MCF 10A (cell line): ENCODE measurements around the gene PP2D1. TPM values are rescaled to one million over a fixed set of nuclear protein-coding genes. Genes with fewer than 3 reads are reported as not detected.
"Not testable (repeated sequence)": the region's sequence is repeated elsewhere in the genome, so short reads cannot be mapped to it uniquely, and the experiment has no call there.

Experiments used
- BruUV-seq: library from RNA; stranded (reverse); fragments of 400-500 nt; replicated peaks from 2 replicates; lab custom pipeline; 2021; lab: Mats Ljungman, UMichigan
- CTCF ChIA-PET: fragments of 300-600 bp; sonication (Branson Sonifier 250); formaldehyde crosslinking; extraction: SDS; loops from one replicate; lab custom pipeline; 2021; ENCODE audit warnings: antibody characterized with exemption, inconsistent platforms; lab: Yijun Ruan, JAX
- POLR2A ChIA-PET: fragments of 300-600, 350-650 bp; sonication (Branson Sonifier 250); formaldehyde crosslinking; extraction: SDS; loops from one replicate; lab custom pipeline; 2020; ENCODE audit warnings: antibody characterized with exemption, inconsistent platforms; lab: Yijun Ruan, JAX
- DNase-seq: peaks from one replicate; pipeline ENCODE4 v3.0.0-alpha.2; 2018; ENCODE audit not compliant: unreplicated experiment
- H3K27ac Mint-ChIP-seq: one replicate; pipeline ENCODE4 v1.8.0; 2022; ENCODE audit warnings: mild to moderate bottlenecking, low read depth, mixed read lengths; ENCODE audit not compliant: unreplicated experiment
- H3K27me3 Mint-ChIP-seq: one replicate; pipeline ENCODE4 v1.8.0; 2022; ENCODE audit warnings: mixed read lengths; ENCODE audit not compliant: insufficient read depth, unreplicated experiment
- H3K36me3 Mint-ChIP-seq: one replicate; pipeline ENCODE4 v1.8.0; 2022; ENCODE audit warnings: mild to moderate bottlenecking, moderate library complexity, mixed read lengths; ENCODE audit not compliant: insufficient read depth, unreplicated experiment
- H3K4me1 Mint-ChIP-seq: one replicate; pipeline ENCODE4 v1.8.0; 2022; ENCODE audit warnings: mixed read lengths; ENCODE audit not compliant: insufficient read depth, unreplicated experiment
- H3K4me3 Mint-ChIP-seq: one replicate; pipeline ENCODE4 v1.8.0; 2022; ENCODE audit warnings: mild to moderate bottlenecking, moderate library complexity, mixed read lengths; ENCODE audit not compliant: unreplicated experiment
- H3K9me3 Mint-ChIP-seq: one replicate; pipeline ENCODE4 v1.8.0; 2022; ENCODE audit warnings: mixed read lengths; ENCODE audit not compliant: unreplicated experiment
- CTCF ChIP-seq: fragments of 200-600 bp; IDR thresholded peaks from one replicate; pipeline ENCODE4 v1.8.0; 2022; ENCODE audit warnings: antibody characterized with exemption, mild to moderate bottlenecking; ENCODE audit not compliant: unreplicated experiment
- intact Hi-C: fragments of 100-400 bp; cut with micrococcal nuclease; formaldehyde crosslinking; loops from 2 replicates; pipeline ENCODE4 v1.14.1; 2022
- total RNA-seq: library from RNA; stranded (reverse); gene quantifications from 2 replicates; pipeline ENCODE4 v1.2.3, GENCODE V29; 2022

PP2D1 gene
- total RNA-seq, 1 experiment from 2014 or later, result not detected

GRCh38 chr3:20038699-20039465 lies 26.8 kb upstream of the PP2D1 start:
- Mint-ChIP-seq H3K27me3 (no peaks in the 10 kb centered on the region), H3K27ac (peak overlapping the region; percentile 16), H3K36me3 (no peaks in the 10 kb centered on the region), H3K9me3 (no peaks in the 10 kb centered on the region), H3K4me1 (peaks cover 22% of the 10 kb centered on the region), H3K4me3 (peak overlapping the region; percentile 95)
- CTCF ChIA-PET, result interaction anchor here (0.6 to 1.4 kb wide), 2 partner anchors 11 to 46 kb away, joined by 3 to 6 read pairs; no protein-coding TSS in a partner anchor
- TF ChIP-seq CTCF, result no peak
- intact Hi-C loops, result no loop called here
- no peak for DNase-seq
- POLR2A ChIA-PET, result interaction anchor here (0.6 kb wide), 1 partner anchor 837 kb away, joined by 3 read pairs; no protein-coding TSS in a partner anchor
- BruUV-seq, result no TSS peak

GRCh38 chr3:20037255-20037996 lies 25.4 kb upstream of the PP2D1 start:
- Mint-ChIP-seq H3K9me3 (no peaks in the 10 kb centered on the region), H3K27me3 (no peaks in the 10 kb centered on the region), H3K27ac (no peak overlapping the region), H3K4me3 (no peak overlapping the region), H3K36me3 (no peaks in the 10 kb centered on the region), H3K4me1 (peaks cover 11% of the 10 kb centered on the region)
- intact Hi-C loops, result no loop called here
- no TSS peak for BruUV-seq
- ChIA-PET CTCF (interaction anchor here (1.4 kb wide), 1 partner anchor 44 kb away, joined by 6 read pairs; no protein-coding TSS in a partner anchor), POLR2A (interaction anchor here (0.6 to 0.7 kb wide), 2 partner anchors 81 to 293 kb away, joined by 3 read pairs; no protein-coding TSS in a partner anchor)
- TF ChIP-seq CTCF, result no peak
- DNase-seq, result no peak

GRCh38 chr3:20035019-20035418 lies 23.0 kb upstream of the PP2D1 start:
- no peaks in the 10 kb centered on the region for H3K4me1 Mint-ChIP-seq
- H3K9me3 Mint-ChIP-seq, result no peaks in the 10 kb centered on the region
- peak overlapping the region; percentile 39 for H3K27ac Mint-ChIP-seq
- TF ChIP-seq CTCF, result no peak
- H3K36me3 Mint-ChIP-seq, result no peaks in the 10 kb centered on the region
- no peak overlapping the region for H3K4me3 Mint-ChIP-seq
- ChIA-PET POLR2A (no interaction called here), CTCF (no interaction called here)
- no TSS peak for BruUV-seq
- no peaks in the 10 kb centered on the region for H3K27me3 Mint-ChIP-seq
- DNase-seq, result no peak
- intact Hi-C loops, result no loop called here

- H3K36me3 Mint-ChIP-seq, H3K27me3 Mint-ChIP-seq, POLR2A ChIA-PET, H3K4me1 Mint-ChIP-seq, BruUV-seq, H3K9me3 Mint-ChIP-seq, intact Hi-C loops, H3K4me3 Mint-ChIP-seq, DNase-seq, H3K27ac Mint-ChIP-seq: not testable (repeated sequence)
- CTCF ChIA-PET, result interaction anchor here (0.6 to 0.7 kb wide), 2 partner anchors 618 to 1440 kb away, joined by 3 read pairs; no protein-coding TSS in a partner anchor
Measured at GRCh38 chr3:20031939-20032338, 19.9 kb upstream of the PP2D1 start.
